HG03175 (cell line): Measurements from ENCODE around the gene CCR9.

Experiments used
- ATAC-seq: cut with Tn5 transposase; IDR thresholded peaks from one replicate; pipeline ENCODE4 v1.9.1; 2021; ENCODE audit warnings: mild to moderate bottlenecking, moderate library complexity; ENCODE audit not compliant: unreplicated experiment

The CCR9 gene

GRCh38 chr3:45872569-45872968 lies 13.8 kb upstream of the CCR9 start:
- ATAC-seq = no peak

GRCh38 chr3:45873036-45873435 lies 13.3 kb upstream of the CCR9 start:
- ATAC-seq = no peak

DNA sequence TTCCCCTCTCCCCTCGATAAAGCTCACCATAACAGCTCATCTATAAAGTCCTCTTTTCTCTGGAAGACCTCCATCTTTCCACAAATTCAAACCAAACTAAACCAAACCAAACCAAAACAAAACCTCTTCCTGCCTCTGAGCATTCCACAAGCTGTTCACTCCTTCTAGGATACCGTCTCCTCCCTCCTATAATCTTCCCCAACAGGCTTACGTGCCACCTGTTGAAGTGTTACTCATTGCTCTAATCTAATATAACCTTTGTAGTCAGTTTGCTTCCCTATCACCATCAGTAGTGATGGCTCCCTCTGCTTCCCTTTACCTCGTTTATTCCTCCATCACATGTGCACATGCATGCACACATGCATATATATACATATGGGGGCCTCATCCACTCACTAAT lies 12.7 kb upstream of the CCR9 start:
- no peak for ATAC-seq

- ATAC-seq = no peak
These were observed 11.5 kb upstream of the CCR9 start for GRCh38 chr3:45874677-45875346.

DNA sequence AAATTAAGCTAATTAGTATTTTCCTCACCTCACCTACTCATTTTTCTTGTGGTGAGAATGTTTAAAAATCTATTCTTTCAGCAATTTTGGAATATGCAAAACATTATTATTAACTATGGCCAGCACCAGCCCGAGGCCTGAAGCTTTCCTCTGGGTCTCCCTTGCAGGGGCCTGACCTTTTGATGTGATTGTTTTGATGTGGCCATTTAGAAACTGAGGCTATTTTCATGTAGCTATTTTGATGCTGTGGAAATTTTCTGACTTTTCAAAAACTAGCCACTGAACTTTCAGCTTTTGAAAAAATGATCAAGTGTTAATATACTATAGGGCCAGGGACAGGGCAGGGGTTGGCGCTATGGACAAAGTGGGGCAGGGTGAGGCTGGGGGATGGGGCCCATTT lies 8.2 kb upstream of the CCR9 start:
- ATAC-seq = no peak

- no peak for ATAC-seq
These were observed 5.6 kb upstream of the CCR9 start for GRCh38 chr3:45880725-45881077.

DNA sequence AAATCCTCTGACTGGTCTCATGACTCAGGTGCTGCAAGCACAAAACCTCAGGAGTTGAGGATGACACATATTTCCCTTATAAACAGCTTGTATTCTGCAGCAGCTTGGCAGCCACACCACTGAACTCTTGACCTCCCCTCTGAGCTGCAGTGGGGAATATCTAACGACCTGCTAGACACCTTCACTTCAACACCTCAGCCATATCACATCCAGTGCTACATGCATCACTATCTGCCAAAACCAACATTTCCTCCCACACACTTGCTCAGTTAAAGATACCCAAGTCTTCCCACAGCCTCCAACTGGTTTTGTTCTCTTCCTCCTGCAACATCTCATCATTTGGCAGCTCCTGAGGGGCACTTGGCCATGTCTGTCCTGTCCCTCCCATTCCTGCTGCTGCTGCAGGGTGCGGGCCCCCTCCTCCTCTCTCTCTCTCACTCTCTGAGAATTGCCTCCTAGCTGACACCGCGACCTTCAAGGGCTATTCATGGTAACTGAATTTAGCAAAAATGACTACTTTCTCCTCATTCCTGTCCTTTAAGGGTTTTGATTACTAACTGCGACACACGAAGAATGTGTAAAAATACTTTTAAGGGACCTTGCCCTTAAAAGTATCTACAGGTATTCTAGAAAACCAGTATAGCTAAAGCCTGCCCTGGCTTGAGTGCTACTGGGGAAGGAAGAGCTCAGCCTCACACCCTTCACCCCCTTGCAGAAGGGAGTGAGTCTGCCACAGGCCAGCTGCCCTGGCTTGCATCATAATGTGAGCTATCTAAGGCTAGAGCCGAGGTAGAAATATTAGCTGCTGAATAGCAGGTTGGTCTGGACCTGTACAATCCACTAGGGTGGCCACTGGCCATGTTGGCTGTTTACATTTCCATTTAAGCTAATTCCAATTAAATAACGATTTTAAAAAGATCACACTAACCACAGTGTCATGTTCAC lies 5.0 kb upstream of the CCR9 start:
- ATAC-seq = no peak

DNA sequence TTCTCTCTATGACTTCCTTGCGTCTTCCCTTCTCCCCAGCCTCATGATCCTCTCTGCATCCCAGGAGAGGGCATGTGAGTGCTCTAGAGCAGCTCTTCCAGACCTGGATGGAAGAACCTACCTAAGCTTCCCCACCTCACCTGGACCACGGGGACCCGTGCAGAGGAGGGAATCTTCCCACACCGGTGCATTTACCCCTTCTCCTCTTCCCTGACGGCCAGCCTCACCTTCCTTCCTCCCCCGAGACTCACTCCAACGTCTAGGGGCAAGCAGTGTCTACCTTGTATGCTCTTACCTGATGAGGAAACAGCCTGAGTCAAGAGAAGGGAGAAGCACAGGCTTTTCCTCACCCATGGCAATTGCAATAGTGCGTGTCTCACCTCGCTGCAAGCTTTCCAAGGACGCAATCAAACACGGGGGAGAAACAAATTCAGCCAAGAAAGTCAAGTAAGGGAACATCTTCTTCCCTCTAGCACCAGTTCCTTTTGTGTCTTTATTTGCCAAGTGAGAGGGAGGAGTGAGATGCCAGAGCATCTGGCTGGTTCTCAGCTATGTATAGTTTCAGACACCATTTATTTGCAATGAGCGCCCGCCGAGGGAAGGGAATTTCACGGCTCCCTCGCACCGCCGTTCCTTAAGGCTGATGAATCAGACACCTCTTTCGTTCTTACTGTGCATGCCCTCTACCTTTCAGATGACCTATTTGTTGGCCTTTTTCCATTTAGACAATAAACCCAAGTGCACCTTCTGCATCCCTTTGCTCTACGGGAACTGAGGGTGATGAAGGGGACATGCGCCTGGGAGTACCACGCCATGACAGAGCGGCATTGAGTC lies 1.8 kb upstream of the CCR9 start:
- ATAC-seq = no peak

GRCh38 chr3:45887285-45887684 lies 942 bp downstream of the CCR9 start:
- no peak for ATAC-seq

DNA sequence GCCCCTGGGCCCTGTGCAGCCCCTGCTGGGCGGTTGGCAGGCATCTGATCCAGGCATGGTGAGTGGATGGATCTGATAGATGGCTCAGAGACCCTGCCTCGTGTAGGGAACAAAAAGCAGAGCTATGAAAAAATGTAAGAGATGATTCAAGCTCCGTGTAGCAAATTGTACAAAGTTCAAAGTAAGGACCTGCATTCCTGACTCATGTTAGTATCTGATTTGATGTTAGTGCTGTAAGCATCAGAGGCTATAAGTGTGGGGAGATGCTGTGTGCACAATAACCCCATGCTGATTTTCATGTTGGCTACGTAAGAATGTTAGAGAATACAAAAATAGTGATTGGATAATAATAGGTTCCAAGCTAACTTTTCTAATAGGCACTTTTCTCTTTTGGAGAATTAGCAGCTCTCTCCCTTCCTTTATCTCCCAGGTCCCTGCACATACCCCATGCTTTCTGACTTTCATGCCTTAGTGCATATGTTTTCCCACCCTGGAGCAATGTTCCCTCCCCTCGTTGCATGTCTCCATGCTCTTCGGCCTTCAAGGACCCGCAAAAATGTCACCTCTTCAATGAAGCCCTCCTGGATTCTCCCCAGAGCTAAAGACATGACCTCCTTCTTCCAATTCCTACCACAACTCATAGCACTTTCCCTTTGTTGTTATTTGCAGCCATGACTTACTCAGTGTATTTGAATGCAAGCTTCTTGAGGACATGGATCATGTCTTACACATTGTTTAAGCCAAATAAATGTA lies 1.6 kb downstream of the CCR9 start:
- ATAC-seq = no peak

DNA sequence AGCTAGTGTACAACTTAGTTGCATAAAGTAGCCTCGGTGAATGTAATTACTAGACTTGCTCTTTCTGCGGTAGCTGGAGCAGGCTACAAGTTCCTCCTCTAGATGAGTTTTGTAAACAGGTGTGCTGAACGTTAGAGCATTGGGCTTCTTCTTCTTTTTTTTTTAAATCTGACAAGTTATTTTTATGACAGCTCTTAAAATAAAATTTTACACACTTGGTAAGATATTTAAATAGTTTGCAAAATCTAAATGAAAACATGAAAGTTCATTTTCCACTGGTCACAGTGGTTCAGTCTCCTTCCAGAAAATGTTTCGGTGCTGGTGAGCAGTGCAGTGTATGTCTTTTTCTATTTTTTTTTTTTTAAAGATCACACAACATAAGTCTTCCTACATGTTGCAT lies 3.0 kb downstream of the CCR9 start:
- no peak for ATAC-seq

DNA sequence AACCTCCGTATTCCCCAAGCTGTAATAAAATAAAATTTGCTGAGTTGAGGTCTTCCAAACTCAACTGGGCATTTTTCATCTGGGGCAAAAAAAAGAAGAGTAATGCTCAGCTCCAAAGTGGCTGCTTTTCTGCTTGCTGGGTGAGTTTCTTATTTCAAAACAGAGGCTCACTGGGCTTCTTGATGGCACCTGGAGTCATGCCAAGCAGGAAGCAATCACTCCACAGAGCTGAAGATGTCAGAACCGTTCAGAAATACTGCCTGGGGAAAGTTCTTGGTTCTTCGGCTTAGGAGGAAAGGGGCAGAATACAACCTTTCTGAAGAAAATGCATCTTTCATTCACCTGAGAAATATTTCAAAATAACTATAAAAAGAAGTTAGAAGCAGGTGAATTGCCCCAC lies 4.1 kb downstream of the CCR9 start:
- no peak for ATAC-seq

DNA sequence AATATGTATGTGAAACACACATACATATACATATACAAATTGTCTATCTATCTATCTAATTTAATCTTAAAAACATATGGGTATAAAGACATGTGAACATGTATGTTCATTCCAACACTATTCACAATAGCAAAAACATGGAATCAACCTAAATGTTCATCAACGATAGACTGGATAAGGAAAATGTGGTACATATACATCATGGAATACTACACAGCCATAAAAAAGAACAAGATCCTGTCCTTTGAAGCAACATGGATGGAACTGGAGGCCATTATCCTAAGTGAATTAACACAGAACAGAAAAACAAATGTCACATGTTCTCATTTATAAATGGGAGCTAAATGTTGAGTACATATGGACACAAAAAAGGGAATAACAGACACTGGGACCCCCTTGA lies 5.8 kb downstream of the CCR9 start:
- no peak for ATAC-seq

DNA sequence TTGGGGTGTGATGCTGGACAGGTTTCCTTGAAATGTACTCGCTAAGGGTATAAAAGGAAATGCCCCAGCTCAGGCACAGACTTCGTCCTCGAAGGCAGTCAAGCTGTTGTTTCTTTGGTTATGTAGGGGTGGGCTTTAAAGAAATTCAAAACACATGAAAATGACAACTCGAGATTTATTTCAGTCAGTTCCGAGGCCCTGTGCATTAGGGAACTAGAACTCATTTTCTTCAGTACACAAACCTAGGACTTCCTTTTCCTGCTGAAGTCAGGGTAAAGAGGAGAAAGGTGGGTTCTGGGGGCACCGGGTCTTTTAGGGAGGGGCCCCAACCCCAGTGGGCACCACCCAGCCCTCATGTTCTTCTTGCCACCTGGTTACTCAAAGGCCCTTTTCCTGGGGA lies 7.7 kb downstream of the CCR9 start:
- no peak for ATAC-seq

DNA sequence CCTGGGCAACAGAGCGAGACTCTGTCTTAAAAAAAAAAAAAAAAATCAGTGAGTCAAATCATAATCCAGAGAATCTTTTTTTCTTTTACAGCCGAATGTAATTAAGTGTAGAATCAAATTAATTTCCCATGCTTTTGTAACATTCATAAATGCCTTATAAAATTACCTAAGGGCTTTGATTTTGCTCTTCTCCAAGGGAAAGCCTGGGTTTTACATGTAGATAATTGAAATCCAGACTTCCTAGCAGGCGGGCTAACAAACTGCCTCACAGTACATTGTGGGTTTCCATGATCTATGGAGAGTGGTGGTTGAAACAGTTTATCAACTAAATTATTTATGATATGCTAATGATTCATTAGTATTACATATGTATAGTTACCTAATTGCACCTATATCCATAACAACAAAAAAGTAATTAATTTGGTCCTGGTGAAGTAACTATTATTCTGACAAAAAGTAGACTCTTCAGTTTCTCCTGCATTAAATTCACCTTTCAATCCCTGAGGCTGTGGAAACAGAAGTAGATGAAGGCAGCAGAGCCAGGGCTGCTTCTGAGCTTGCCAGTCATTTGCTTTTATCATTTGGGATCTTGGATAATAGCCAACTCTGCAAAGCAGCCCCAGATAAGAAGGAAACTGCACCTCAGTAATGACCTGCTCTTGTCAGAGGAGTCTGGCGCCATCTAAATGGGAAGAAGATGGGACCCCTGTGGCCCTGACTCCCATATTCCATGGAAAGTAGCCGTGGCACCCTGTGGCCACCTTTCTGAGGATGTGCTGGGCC lies 9.5 kb downstream of the CCR9 start:
- ATAC-seq = no peak

GRCh38 chr3:45896956-45897355 lies 10.6 kb downstream of the CCR9 start:
- no peak for ATAC-seq

DNA sequence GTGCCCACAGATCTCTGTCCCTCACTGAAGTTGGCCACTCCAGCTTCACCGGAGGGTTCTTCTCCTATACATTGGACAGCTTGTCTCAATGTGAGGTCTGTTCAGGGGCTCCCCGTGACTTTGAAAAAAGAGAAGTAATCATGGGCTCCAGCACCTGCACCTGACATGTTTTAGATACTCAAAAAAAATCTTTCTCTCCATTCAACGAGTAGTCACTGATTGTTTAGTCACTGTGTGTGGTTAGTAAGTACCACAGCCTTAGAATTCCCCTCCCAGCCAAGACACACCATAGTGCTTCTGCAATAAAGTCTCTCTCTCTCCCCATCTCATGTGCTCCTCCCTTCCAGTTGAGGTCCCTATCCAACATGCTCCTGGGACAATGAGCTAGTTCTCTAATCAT lies 18.6 kb downstream of the CCR9 start:
- ATAC-seq = no peak

DNA sequence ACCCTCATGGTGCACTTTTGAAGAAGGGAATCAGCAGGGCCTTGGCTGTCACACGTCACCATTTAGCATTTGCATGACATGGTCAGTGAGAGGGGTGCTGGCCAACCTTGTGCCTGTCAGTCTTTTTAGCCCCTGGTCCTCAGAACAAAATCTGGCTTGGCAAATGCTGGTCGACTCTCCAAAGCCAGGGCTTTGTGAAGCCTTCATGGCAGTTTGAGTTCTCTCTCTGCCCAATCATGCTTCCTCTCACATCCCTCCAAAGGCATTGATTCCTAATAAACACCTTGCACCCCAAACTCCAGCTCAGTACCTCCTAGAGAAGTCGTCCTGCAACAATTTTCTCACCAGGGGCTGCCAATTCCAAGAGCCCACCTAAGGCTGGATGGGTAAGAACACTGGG lies 19.4 kb downstream of the CCR9 start:
- ATAC-seq = no peak

DNA sequence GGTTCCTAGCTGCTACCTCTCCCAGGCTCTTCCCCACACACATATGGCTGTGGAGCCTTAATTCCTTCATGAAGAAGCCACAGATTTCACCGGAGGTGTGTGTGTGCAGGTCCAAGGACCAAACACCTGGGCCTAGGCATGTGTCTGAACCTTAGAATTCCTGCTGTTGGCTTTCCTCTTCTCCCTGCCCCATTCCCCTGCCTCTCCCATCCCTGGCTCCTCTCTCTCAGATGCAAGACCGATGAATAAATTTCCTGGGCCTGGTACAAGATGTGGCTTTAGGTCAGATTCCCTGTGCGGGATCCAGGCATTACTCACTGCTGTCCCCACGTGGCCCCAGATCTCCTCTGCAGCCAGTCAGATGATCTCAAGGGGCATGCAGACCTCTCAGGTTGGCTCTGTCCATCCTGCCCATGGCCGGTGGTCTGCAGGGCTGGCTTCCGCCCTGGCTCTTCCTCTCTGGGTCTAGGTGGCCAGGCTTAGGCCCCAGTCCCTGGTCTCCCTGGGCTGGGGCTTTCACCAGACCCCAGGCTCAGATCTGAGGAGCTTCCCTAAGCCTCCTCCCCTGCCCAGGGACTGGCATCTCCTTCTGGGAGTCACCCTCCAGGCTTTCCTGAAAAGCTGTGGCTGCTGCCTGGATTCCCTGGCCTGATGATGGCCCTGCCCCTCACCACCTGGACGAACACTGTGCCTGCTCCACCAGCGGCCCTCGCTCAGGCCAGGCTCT lies 20.5 kb downstream of the CCR9 start:
- no peak for ATAC-seq
